HG02759 (cell line): ENCODE data around the gene ZNF816.
"Not testable (repeated sequence)": the region's sequence is repeated elsewhere in the genome, so short reads cannot be mapped to it uniquely, and the experiment has no call there.

Source experiments
- ATAC-seq: cut with Tn5 transposase; IDR thresholded peaks from one replicate; pipeline ENCODE4 v1.9.1; 2021; ENCODE audit warnings: mild to moderate bottlenecking, moderate library complexity; ENCODE audit not compliant: unreplicated experiment

The ZNF816 gene

GRCh38 chr19:52962394-52963246 is at the start of gene ZNF816:
Gene ZNF816, minus strand, starts transcription at chr19:52962881. Its CDS starts 6,792 bp downstream, at chr19:52956089.
- ATAC-seq = peak; percentile 99

GRCh38 chr19:53012006-53012405 is 49.3 kb upstream of the ZNF816 start:
- ATAC-seq = no peak

- ATAC-seq = no peak
Observed at GRCh38 chr19:53010494-53010893, 47.8 kb upstream of the ZNF816 start.

- ATAC-seq = no peak
Observed at GRCh38 chr19:53008061-53008778, 45.5 kb upstream of the ZNF816 start.

- no peak for ATAC-seq
Observed at GRCh38 chr19:53007606-53008005, 44.9 kb upstream of the ZNF816 start.

- ATAC-seq = no peak
Observed at GRCh38 chr19:53007200-53007599, 44.5 kb upstream of the ZNF816 start.

- no peak for ATAC-seq
Observed at GRCh38 chr19:53004242-53004641, 41.6 kb upstream of the ZNF816 start.

GRCh38 chr19:53002479-53002878 is 39.8 kb upstream of the ZNF816 start:
- ATAC-seq = no peak

- no peak for ATAC-seq
Observed at GRCh38 chr19:52997975-52998374, 35.3 kb upstream of the ZNF816 start.

- no peak for ATAC-seq
Observed at GRCh38 chr19:52995711-52996110, 33.0 kb upstream of the ZNF816 start.

- ATAC-seq = no peak
Observed at GRCh38 chr19:52993342-52994178, 30.9 kb upstream of the ZNF816 start.

GRCh38 chr19:52992109-52993004 is 29.7 kb upstream of the ZNF816 start:
- no peak for ATAC-seq

GRCh38 chr19:52991484-52991883 is 28.8 kb upstream of the ZNF816 start:
- no peak for ATAC-seq

GRCh38 chr19:52990759-52991418 is 28.2 kb upstream of the ZNF816 start:
- ATAC-seq = no peak

- ATAC-seq = no peak
Observed at GRCh38 chr19:52988506-52988905, 25.8 kb upstream of the ZNF816 start.

GRCh38 chr19:52987221-52987620 is 24.5 kb upstream of the ZNF816 start:
- no peak for ATAC-seq

GRCh38 chr19:52983167-52983566 is 20.5 kb upstream of the ZNF816 start:
- ATAC-seq = not testable (repeated sequence)

GRCh38 chr19:52981329-52981728 is 18.6 kb upstream of the ZNF816 start:
- ATAC-seq = no peak

GRCh38 chr19:52967772-52968171 is 5.1 kb upstream of the ZNF816 start:
- ATAC-seq = no peak

- ATAC-seq = peak; percentile 15
Observed at GRCh38 chr19:52963247-52963618, 552 bp upstream of the ZNF816 start.
